Psoas muscle (tissue), 8 donors: ENCODE results near the gene NT5C2. TPM values are rescaled to one million over a fixed set of nuclear protein-coding genes. Genes with fewer than 3 reads are reported as not detected.

ENCODE experiments used
- ATAC-seq, 4 donors: fragments of 200-7000 bp; cut with Tn5 transposase; one replicate each; pipeline ENCODE4 v1.9.1; 2020; ENCODE audit warnings: moderate library complexity in 3 of 4, mild to moderate bottlenecking in 2 of 4
- DNase-seq, 2 donors: peaks; one replicate each; pipeline ENCODE4 v3.0.0-alpha.2; 2020
- H3K27ac ChIP-seq: fragments of 200-600 bp; one replicate; pipeline ENCODE4 v1.8.0; 2022
- H3K27me3 ChIP-seq, 3 donors: fragments of 200-600 bp in 1 of 3; one replicate each; pipeline versions ENCODE4 v1.6.1 to v1.8.0; 2013 to 2022; ENCODE audit warnings: low read length in 2 of 3, mild to moderate bottlenecking in 2 of 3, moderate library complexity in 1 of 3; ENCODE audit not compliant: insufficient read depth in 3 of 3
- H3K36me3 ChIP-seq, 2 donors: fragments of 200-600 bp in 1 of 2; one replicate each; pipeline versions ENCODE4 v1.6.1 to v1.8.0; 2013 to 2022; ENCODE audit warnings: low read depth in 1 of 2, mild to moderate bottlenecking in 1 of 2, moderate library complexity in 1 of 2; ENCODE audit not compliant: insufficient read depth in 1 of 2
- H3K4me1 ChIP-seq: fragments of 200-600 bp; one replicate; pipeline ENCODE4 v1.8.0; 2022
- H3K4me3 ChIP-seq: fragments of 200-600 bp; one replicate; pipeline ENCODE4 v1.8.0; 2022; ENCODE audit warnings: mild to moderate bottlenecking
- H3K9me3 ChIP-seq: fragments of 200-600 bp; one replicate; pipeline ENCODE4 v1.8.0; 2022
- WGBS, 3 donors: extraction: QIAGEN DNeasy Blood & Tissue Kit; methylation state at CpG; one replicate each; pipeline versions ENCODE4 v1.1.6 to v1.1.7; 2013; 5-methylcytosine and 5-hydroxymethylcytosine counted together
- intact Hi-C, 2 donors: fragments of 100-400 bp; cut with DNase I; formaldehyde crosslinking; loops; one replicate each; pipeline versions ENCODE4 v1.11.0 to v1.14.2; 2022
- polyA plus RNA-seq, 3 donors: library from polyadenylated mRNA; stranded (reverse); fragments of 200-250 nt; gene quantifications; one replicate each; pipeline ENCODE4 v1.2.3, GENCODE V29; 2013
- total RNA-seq, 4 donors: library from RNA; stranded (reverse); fragmentation: NEBNext Ultra II Directional in 2 of 4; extraction: Animal tissue kit (Norgen Biotek cat#: 25700) in 2 of 4; gene quantifications; one replicate each; pipeline versions ENCODE4 v1.2.1 to v1.2.4, GENCODE V29; 2021 to 2023
- TF ChIP-seq, protein P1 (sequence below): fragments of 200-600 bp; IDR thresholded peaks from one replicate; pipeline ENCODE4 v1.8.0; 2022; ENCODE audit warnings: antibody characterized with exemption
- donor health status: healthy with polysubstance abuse.
- donor health status: DM: no; HTN: no; CAD: no; lungs with moderate emphysema.
- donor health status: Bipolar disorder and iron deficiency.
- donor health status: healthy.
- donor health status: DM: yes; HTN: yes; CAD: no.
- donor health status: DM: no; HTN: no; CAD: no.
- donor health status: DM: no; HTN: no; CAD: no.
- donor health status: DM: yes; HTN: yes; CAD: no.

Gene NT5C2
- total and polyA plus RNA-seq, 7 donors, result 17.8 to 94.6 (median 64.5) TPM

GRCh38 chr10:103202319-103202718 is 9.2 kb upstream of the NT5C2 start:
- Histone ChIP-seq H3K27me3 (no peaks in the 10 kb centered on the region), H3K36me3 (no peaks in the 10 kb centered on the region), H3K4me1 (peaks cover 5% of the 10 kb centered on the region), H3K9me3 (no peaks in the 10 kb centered on the region), H3K27ac (no peak overlapping the region), H3K4me3 (no peak overlapping the region)
- DNase-seq (no peak), ATAC-seq (no peak)
- TF ChIP-seq, protein P1, sequence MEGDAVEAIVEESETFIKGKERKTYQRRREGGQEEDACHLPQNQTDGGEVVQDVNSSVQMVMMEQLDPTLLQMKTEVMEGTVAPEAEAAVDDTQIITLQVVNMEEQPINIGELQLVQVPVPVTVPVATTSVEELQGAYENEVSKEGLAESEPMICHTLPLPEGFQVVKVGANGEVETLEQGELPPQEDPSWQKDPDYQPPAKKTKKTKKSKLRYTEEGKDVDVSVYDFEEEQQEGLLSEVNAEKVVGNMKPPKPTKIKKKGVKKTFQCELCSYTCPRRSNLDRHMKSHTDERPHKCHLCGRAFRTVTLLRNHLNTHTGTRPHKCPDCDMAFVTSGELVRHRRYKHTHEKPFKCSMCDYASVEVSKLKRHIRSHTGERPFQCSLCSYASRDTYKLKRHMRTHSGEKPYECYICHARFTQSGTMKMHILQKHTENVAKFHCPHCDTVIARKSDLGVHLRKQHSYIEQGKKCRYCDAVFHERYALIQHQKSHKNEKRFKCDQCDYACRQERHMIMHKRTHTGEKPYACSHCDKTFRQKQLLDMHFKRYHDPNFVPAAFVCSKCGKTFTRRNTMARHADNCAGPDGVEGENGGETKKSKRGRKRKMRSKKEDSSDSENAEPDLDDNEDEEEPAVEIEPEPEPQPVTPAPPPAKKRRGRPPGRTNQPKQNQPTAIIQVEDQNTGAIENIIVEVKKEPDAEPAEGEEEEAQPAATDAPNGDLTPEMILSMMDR, result no peak
- intact Hi-C loops, result no loop called here
- WGBS, 3 donors, result 75 to 86% (median 78%) methylated on average over 7 of the region's 7 CpGs

DNA sequence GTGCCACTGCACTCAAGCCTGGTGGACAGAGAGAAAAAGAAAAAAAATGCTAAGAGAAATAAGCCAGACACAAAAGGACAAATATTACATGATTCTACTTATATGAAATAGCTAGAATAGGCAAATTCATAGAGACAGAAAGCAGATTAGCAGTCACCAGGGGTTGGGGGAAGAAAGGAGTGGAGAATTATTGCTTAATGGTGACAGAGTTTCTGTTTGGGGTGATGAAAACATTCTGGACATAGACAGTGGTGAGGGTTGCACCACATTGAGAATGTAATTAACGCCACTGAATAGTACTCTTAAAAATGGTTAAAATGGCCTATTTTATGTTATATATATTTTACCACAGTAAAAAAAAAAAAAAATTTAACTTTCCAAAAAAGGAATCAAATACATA is 6.4 kb upstream of the NT5C2 start:
- DNase-seq (no peak), ATAC-seq (no peak)
- intact Hi-C loops, result no loop called here
- Histone ChIP-seq H3K9me3 (no peaks in the 10 kb centered on the region), H3K4me1 (no peaks in the 10 kb centered on the region), H3K27ac (no peak overlapping the region), H3K4me3 (no peak overlapping the region), H3K27me3 (no peaks in the 10 kb centered on the region), H3K36me3 (no peaks in the 10 kb centered on the region)
- TF ChIP-seq, protein P1, result no peak
- WGBS, 3 donors, result 93 to 100% (median 94%) methylated on average over 1 of the region's 1 CpG

- H3K27me3 ChIP-seq, result no peaks in the 10 kb centered on the region
- TF ChIP-seq, protein P1, result no peak
- no peak overlapping the region for H3K27ac ChIP-seq
- DNase-seq (no peak), ATAC-seq (no peak)
- no peak overlapping the region for H3K4me3 ChIP-seq
- 86 to 89% (median 87%) methylated on average over 8 of the region's 8 CpGs for WGBS, 3 donors
- H3K4me1 ChIP-seq, result no peaks in the 10 kb centered on the region
- H3K36me3 ChIP-seq, result no peaks in the 10 kb centered on the region
- intact Hi-C loops, result no loop called here
- H3K9me3 ChIP-seq, result no peaks in the 10 kb centered on the region
Measured at GRCh38 chr10:103198648-103199047, 5.6 kb upstream of the NT5C2 start.

- H3K36me3 ChIP-seq, result no peaks in the 10 kb centered on the region
- H3K9me3 ChIP-seq, result no peaks in the 10 kb centered on the region
- TF ChIP-seq, protein P1, result no peak
- DNase-seq (no peak), ATAC-seq (no peak)
- no peak overlapping the region for H3K4me3 ChIP-seq
- peak overlapping the region; percentile 24 for H3K27ac ChIP-seq
- intact Hi-C loops, result no loop called here
- 73 to 84% (median 80%) methylated on average over 2 of the region's 2 CpGs for WGBS, 3 donors
- H3K27me3 ChIP-seq, result no peaks in the 10 kb centered on the region
- no peaks in the 10 kb centered on the region for H3K4me1 ChIP-seq
Measured at GRCh38 chr10:103197903-103198302, 4.8 kb upstream of the NT5C2 start.

DNA sequence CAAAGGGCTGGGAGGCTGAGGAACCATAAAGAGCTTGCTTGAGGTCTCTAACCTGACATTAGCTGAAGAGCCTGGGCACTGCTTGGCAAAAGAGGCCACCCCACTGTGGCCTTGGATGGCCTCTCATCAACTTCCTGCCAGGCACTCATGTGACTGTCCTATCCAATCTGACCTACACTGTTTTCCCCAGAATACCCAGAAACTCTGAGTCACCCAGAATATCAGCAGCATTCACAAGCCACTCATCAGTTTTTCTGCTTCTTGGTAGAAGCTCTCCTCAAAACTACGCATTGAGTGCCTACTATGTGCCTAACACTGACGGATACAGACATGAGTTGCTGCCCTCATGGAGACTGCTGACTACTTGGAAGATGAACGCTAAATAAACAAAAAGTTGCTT is 4.1 kb upstream of the NT5C2 start:
- ATAC-seq, result peak; percentile 23 to 75 (median 64)
- H3K4me1 ChIP-seq, result no peaks in the 10 kb centered on the region
- no peaks in the 10 kb centered on the region for H3K36me3 ChIP-seq
- H3K27me3 ChIP-seq, result no peaks in the 10 kb centered on the region
- 44 to 67% (median 49%) methylated on average over 3 of the region's 3 CpGs for WGBS, 3 donors
- TF ChIP-seq, protein P1, result no peak
- no peak overlapping the region for H3K4me3 ChIP-seq
- peak overlapping the region; percentile 50 for H3K27ac ChIP-seq
- DNase-seq, result peak; percentile 53 to 67
- H3K9me3 ChIP-seq, result no peaks in the 10 kb centered on the region
- intact Hi-C loops, result no loop called here
